ENCODE measurements around the gene SPECC1.
A peak's percentile ranks its signal among the peaks of the same experiment; 100 is the strongest.
"Not testable (repeated sequence)": the region's sequence is repeated elsewhere in the genome, so short reads cannot be mapped to it uniquely, and the experiment has no call there.

The SPECC1 gene

GRCh38 chr17:20153231-20153630 is 144.1 kb downstream of the SPECC1 start:
- H3K36me3 ChIP-seq (ENCODE audit: control insufficient read depth in 2 of 2, insufficient read depth in 2 of 2, low read length in 2 of 2): no peaks in the 10 kb centered on the region
- no peak overlapping the region for H3K4me3 ChIP-seq (ENCODE audit: low read length in 2 of 2)
- no peaks in the 10 kb centered on the region for H3K27me3 ChIP-seq (ENCODE audit: control insufficient read depth in 2 of 2, insufficient read depth in 2 of 2, low read length in 2 of 2)
- H3K27ac ChIP-seq (ENCODE audit: low read depth in 2 of 2, low read length in 2 of 2): peak overlapping the region; percentile 32 to 51
- no peaks in the 10 kb centered on the region for H3K9me3 ChIP-seq (ENCODE audit: control insufficient read depth in 2 of 2, low read length in 2 of 2)
- H3K4me1 ChIP-seq (ENCODE audit: control insufficient read depth in 2 of 2, insufficient read depth in 2 of 2, low read length in 2 of 2): peaks cover 15 to 16% of the 10 kb centered on the region in 2 donors
- no peak overlapping the region for H3K9ac ChIP-seq (ENCODE audit: low read depth in 1 of 2, low read length in 2 of 2)

- no peak overlapping the region for H3K4me3 ChIP-seq (ENCODE audit: low read length in 2 of 2)
- H3K9ac ChIP-seq (ENCODE audit: low read depth in 1 of 2, low read length in 2 of 2): no peak overlapping the region
- peaks cover 15 to 16% of the 10 kb centered on the region in 2 donors for H3K4me1 ChIP-seq (ENCODE audit: control insufficient read depth in 2 of 2, insufficient read depth in 2 of 2, low read length in 2 of 2)
Observed at GRCh38 chr17:20154286-20155000, 145.3 kb downstream of the SPECC1 start.

GRCh38 chr17:20155258-20156195 is 146.4 kb downstream of the SPECC1 start:
- Histone ChIP-seq H3K36me3 (ENCODE audit: control insufficient read depth in 2 of 2, insufficient read depth in 2 of 2, low read length in 2 of 2) (no peaks in the 10 kb centered on the region), H3K27ac (ENCODE audit: low read depth in 2 of 2, low read length in 2 of 2) (peak overlapping the region; percentile 88 to 92), H3K4me1 (ENCODE audit: control insufficient read depth in 2 of 2, insufficient read depth in 2 of 2, low read length in 2 of 2) (peaks cover 15 to 16% of the 10 kb centered on the region in 2 donors), H3K27me3 (ENCODE audit: control insufficient read depth in 2 of 2, insufficient read depth in 2 of 2, low read length in 2 of 2) (no peaks in the 10 kb centered on the region), H3K9me3 (ENCODE audit: control insufficient read depth in 2 of 2, low read length in 2 of 2) (no peaks in the 10 kb centered on the region), H3K9ac (ENCODE audit: low read depth in 1 of 2, low read length in 2 of 2) (peak overlapping the region; percentile 65 to 88), H3K4me3 (ENCODE audit: low read length in 2 of 2) (peak overlapping the region; percentile 79 to 85)

More at GRCh38 chr17:20154286-20155000, 145.3 kb downstream of the SPECC1 start:
- Histone ChIP-seq H3K27ac (ENCODE audit: low read depth in 2 of 2, low read length in 2 of 2) (no peak overlapping the region), H3K27me3 (ENCODE audit: control insufficient read depth in 2 of 2, insufficient read depth in 2 of 2, low read length in 2 of 2) (no peaks in the 10 kb centered on the region), H3K36me3 (ENCODE audit: control insufficient read depth in 2 of 2, insufficient read depth in 2 of 2, low read length in 2 of 2) (no peaks in the 10 kb centered on the region), H3K9me3 (ENCODE audit: control insufficient read depth in 2 of 2, low read length in 2 of 2) (no peaks in the 10 kb centered on the region)

GRCh38 chr17:20156196-20157000 is 147.2 kb downstream of the SPECC1 start:
- no peaks in the 10 kb centered on the region for H3K36me3 ChIP-seq (ENCODE audit: control insufficient read depth in 2 of 2, insufficient read depth in 2 of 2, low read length in 2 of 2)
- peaks cover 15 to 16% of the 10 kb centered on the region in 2 donors for H3K4me1 ChIP-seq (ENCODE audit: control insufficient read depth in 2 of 2, insufficient read depth in 2 of 2, low read length in 2 of 2)
- peak overlapping the region; percentile 65 to 88 for H3K9ac ChIP-seq (ENCODE audit: low read depth in 1 of 2, low read length in 2 of 2)
- H3K4me3 ChIP-seq (ENCODE audit: low read length in 2 of 2): peak overlapping the region; percentile 79 to 85
- H3K27me3 ChIP-seq (ENCODE audit: control insufficient read depth in 2 of 2, insufficient read depth in 2 of 2, low read length in 2 of 2): no peaks in the 10 kb centered on the region
- H3K9me3 ChIP-seq (ENCODE audit: control insufficient read depth in 2 of 2, low read length in 2 of 2): no peaks in the 10 kb centered on the region
- peak overlapping the region; percentile 88 to 92 for H3K27ac ChIP-seq (ENCODE audit: low read depth in 2 of 2, low read length in 2 of 2)

GRCh38 chr17:20157001-20157310 is 147.8 kb downstream of the SPECC1 start:
- H3K9me3 ChIP-seq (ENCODE audit: control insufficient read depth in 2 of 2, low read length in 2 of 2): no peaks in the 10 kb centered on the region
- peak overlapping the region; percentile 79 to 85 for H3K4me3 ChIP-seq (ENCODE audit: low read length in 2 of 2)
- no peaks in the 10 kb centered on the region for H3K27me3 ChIP-seq (ENCODE audit: control insufficient read depth in 2 of 2, insufficient read depth in 2 of 2, low read length in 2 of 2)
- H3K9ac ChIP-seq (ENCODE audit: low read depth in 1 of 2, low read length in 2 of 2): peak overlapping the region; percentile 24 to 88
- peaks cover 15 to 16% of the 10 kb centered on the region in 2 donors for H3K4me1 ChIP-seq (ENCODE audit: control insufficient read depth in 2 of 2, insufficient read depth in 2 of 2, low read length in 2 of 2)
- H3K27ac ChIP-seq (ENCODE audit: low read depth in 2 of 2, low read length in 2 of 2): peak overlapping the region; percentile 88 to 92
- H3K36me3 ChIP-seq (ENCODE audit: control insufficient read depth in 2 of 2, insufficient read depth in 2 of 2, low read length in 2 of 2): no peaks in the 10 kb centered on the region

GRCh38 chr17:20158580-20158979 is 149.4 kb downstream of the SPECC1 start:
- no peak overlapping the region for H3K9ac ChIP-seq (ENCODE audit: low read depth in 1 of 2, low read length in 2 of 2)
- peaks cover 8 to 12% of the 10 kb centered on the region in 2 donors for H3K4me1 ChIP-seq (ENCODE audit: control insufficient read depth in 2 of 2, insufficient read depth in 2 of 2, low read length in 2 of 2)

GRCh38 chr17:20159406-20160069 is 150.4 kb downstream of the SPECC1 start:
- no peak overlapping the region for H3K4me3 ChIP-seq (ENCODE audit: low read length in 2 of 2)
- H3K9ac ChIP-seq (ENCODE audit: low read depth in 1 of 2, low read length in 2 of 2): no peak overlapping the region
- H3K27ac ChIP-seq (ENCODE audit: low read depth in 2 of 2, low read length in 2 of 2): no peak overlapping the region
- H3K27me3 ChIP-seq (ENCODE audit: control insufficient read depth in 2 of 2, insufficient read depth in 2 of 2, low read length in 2 of 2): no peaks in the 10 kb centered on the region
- H3K9me3 ChIP-seq (ENCODE audit: control insufficient read depth in 2 of 2, low read length in 2 of 2): no peaks in the 10 kb centered on the region
- H3K4me1 ChIP-seq (ENCODE audit: control insufficient read depth in 2 of 2, insufficient read depth in 2 of 2, low read length in 2 of 2): peaks cover 8 to 12% of the 10 kb centered on the region in 2 donors
- H3K36me3 ChIP-seq (ENCODE audit: control insufficient read depth in 2 of 2, insufficient read depth in 2 of 2, low read length in 2 of 2): no peaks in the 10 kb centered on the region

More at GRCh38 chr17:20158580-20158979, 149.4 kb downstream of the SPECC1 start:
- Histone ChIP-seq H3K9me3 (ENCODE audit: control insufficient read depth in 2 of 2, low read length in 2 of 2) (no peaks in the 10 kb centered on the region), H3K4me3 (ENCODE audit: low read length in 2 of 2) (no peak overlapping the region), H3K27me3 (ENCODE audit: control insufficient read depth in 2 of 2, insufficient read depth in 2 of 2, low read length in 2 of 2) (no peaks in the 10 kb centered on the region), H3K27ac (ENCODE audit: low read depth in 2 of 2, low read length in 2 of 2) (no peak overlapping the region), H3K36me3 (ENCODE audit: control insufficient read depth in 2 of 2, insufficient read depth in 2 of 2, low read length in 2 of 2) (no peaks in the 10 kb centered on the region)

- H3K36me3 ChIP-seq (ENCODE audit: control insufficient read depth in 2 of 2, insufficient read depth in 2 of 2, low read length in 2 of 2); H3K27me3 ChIP-seq (ENCODE audit: control insufficient read depth in 2 of 2, insufficient read depth in 2 of 2, low read length in 2 of 2); H3K27ac ChIP-seq (ENCODE audit: low read depth in 2 of 2, low read length in 2 of 2); H3K4me1 ChIP-seq (ENCODE audit: control insufficient read depth in 2 of 2, insufficient read depth in 2 of 2, low read length in 2 of 2); H3K9ac ChIP-seq (ENCODE audit: low read depth in 1 of 2, low read length in 2 of 2); H3K9me3 ChIP-seq (ENCODE audit: control insufficient read depth in 2 of 2, low read length in 2 of 2); H3K4me3 ChIP-seq (ENCODE audit: low read length in 2 of 2): not testable (repeated sequence)
Observed at GRCh38 chr17:20165516-20165915, 156.4 kb downstream of the SPECC1 start.

GRCh38 chr17:20170085-20170484 is 160.9 kb downstream of the SPECC1 start:
- H3K36me3 ChIP-seq (ENCODE audit: control insufficient read depth in 2 of 2, insufficient read depth in 2 of 2, low read length in 2 of 2): no peaks in the 10 kb centered on the region
- no peak overlapping the region for H3K4me3 ChIP-seq (ENCODE audit: low read length in 2 of 2)
- H3K27ac ChIP-seq (ENCODE audit: low read depth in 2 of 2, low read length in 2 of 2): no peak overlapping the region
- no peaks in the 10 kb centered on the region for H3K9me3 ChIP-seq (ENCODE audit: control insufficient read depth in 2 of 2, low read length in 2 of 2)
- peaks cover 0 to 3% of the 10 kb centered on the region in 2 donors for H3K4me1 ChIP-seq (ENCODE audit: control insufficient read depth in 2 of 2, insufficient read depth in 2 of 2, low read length in 2 of 2)
- H3K27me3 ChIP-seq (ENCODE audit: control insufficient read depth in 2 of 2, insufficient read depth in 2 of 2, low read length in 2 of 2): no peaks in the 10 kb centered on the region
- no peak overlapping the region for H3K9ac ChIP-seq (ENCODE audit: low read depth in 1 of 2, low read length in 2 of 2)

All from mucosa of rectum (tissue), 2 donors.